GM18499 (cell line): Measurements from ENCODE around the gene MEGF10.

Experiments
- ATAC-seq: cut with Tn5 transposase; IDR thresholded peaks from one replicate; pipeline ENCODE4 v1.9.1; 2021; ENCODE audit warnings: moderate number of reproducible peaks; ENCODE audit not compliant: insufficient read depth, unreplicated experiment

MEGF10 gene

DNA sequence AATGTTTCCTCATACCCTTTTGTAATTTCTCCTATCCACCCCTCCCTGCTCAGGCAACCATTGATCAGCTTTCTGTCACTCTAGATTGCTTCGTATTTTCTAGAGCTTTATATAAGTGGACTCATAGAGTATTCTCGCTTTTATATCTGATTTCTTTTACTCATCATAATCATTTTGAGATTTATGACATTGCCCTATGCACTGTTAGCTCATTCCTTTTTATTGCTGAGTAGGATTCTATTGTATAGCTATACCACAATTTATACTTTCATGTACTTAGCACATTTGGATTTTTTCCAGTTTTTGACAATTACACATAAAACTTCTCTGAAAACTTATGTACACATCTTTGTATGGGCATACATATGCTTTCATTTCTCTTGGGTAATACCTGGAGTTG lies 68.9 kb downstream of the MEGF10 start:
- ATAC-seq, result no peak

DNA sequence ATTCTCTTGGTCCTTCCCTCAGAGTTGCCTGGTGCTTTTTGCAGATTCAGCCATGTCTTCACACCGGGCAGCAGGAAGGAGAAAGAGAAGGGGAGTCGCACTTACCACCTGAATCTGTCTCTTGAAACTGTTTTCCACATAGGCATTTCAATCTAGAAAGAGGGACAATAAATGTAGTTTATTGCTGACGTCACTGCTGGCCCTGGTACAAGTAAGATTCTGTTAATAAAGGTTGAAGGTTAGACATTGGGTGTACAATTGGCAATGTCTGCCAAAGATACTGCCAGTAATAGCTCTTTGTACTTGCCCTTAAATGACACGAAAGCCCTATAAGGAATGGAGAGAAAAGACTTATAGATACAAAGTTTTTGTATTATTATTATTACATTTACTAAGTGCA lies 72.8 kb downstream of the MEGF10 start:
- no peak for ATAC-seq

DNA sequence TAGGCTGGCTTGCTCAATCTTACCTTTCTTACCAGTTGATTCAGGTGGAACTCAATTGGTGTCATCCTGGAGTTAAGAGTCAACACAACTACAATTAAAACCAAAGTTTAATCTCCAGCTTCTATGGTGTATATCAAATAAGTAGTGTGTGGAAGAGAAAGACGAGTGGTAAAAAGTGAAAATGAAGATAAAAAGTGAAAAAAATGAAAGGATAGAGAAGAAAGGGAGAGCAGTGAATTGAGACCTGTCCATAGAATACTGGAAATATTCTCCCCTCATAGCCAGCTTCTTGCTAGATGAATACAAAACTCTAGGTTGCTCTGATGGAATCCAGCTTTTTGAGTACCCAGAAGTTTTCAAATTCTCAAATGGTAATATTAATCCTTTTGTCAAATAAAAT lies 76.4 kb downstream of the MEGF10 start:
- no peak for ATAC-seq

DNA sequence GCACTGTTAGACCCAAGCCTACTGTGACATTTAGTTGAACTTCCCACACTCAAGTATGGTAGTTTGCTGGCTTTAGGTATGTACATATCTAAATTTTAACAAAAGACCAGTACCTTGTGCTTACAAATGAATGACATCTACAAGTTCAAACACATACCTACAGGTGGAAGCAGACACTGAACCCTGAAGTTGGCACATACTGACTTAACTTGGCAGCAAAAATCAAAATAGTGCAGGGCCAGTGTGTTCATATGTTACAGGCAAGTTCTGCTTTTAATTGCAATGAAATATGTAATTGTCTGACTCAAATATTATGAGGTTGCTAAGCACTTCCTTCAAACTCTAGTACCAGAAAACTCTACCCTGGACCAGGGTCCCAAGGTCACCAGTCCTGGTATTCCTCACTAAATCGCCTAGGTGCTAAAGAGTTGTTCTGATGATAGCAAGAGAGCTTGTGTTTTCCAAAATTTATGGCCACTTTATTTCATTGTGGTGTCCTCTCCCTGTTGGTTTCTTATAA lies 77.4 kb downstream of the MEGF10 start:
- ATAC-seq, result no peak

DNA sequence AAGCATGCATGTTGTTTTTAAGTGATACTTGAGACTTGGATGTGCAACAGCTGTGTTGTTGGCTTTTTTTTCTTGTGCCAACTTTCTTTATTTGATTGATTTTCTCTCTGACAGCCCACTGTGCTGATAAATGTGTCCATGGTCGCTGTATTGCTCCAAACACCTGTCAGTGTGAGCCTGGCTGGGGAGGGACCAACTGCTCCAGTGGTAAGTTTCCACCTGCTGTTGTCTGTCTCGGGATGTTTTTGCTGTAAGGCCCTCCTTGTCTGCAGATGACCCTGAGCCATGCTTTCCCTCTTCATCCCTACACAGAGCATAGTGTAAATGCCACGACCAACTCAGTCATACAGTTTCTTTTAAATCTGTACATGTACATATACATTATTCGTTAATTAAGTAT lies 79.2 kb downstream of the MEGF10 start:
- ATAC-seq, result no peak

DNA sequence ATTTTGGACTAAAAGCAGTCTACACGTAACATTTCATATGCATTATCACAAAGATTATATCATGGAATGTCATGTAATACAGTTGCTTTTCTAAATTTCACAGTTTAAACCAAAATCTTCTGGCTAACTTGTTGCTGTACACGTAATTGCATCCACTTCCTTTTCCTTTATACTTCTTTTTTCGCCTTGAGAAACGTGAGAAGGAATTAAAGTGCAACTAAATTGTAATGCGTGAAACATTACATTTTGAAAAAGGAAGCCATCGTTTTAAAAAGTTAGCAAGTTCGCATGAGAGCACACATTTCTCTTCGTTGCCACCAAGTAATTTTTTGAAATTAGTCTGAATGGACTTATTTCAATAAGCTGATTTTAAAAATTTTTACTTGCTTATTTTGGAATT lies 80.0 kb downstream of the MEGF10 start:
- no peak for ATAC-seq

DNA sequence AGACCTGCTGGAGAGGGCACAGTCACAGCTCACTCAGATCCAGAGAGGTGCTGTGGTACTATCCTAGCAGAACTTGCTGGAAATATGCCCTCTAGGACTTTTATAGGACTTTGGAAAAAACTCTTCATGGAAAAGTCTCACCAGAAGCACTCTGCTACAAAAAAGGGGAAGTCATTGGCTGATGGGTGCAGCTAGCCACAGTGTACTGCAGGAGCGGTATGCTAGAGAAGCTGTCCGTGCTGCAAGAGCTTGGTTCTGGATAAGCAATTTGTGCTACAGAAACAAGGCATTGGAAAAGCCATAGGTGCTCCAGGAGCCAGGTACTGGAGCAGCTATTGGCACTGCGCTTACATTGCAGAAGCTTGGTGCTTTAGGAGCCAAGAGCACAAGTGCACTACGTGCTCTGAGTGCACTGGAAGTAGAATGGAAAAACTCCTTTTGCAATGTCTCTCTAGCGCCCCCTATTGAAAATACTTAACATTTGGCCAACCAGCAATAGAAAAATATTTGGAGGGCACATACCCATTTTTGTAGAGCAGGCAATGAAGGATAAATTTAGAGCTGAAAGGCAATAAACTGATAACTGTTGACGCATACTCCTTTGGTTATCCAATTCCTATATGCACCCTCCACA lies 83.4 kb downstream of the MEGF10 start:
- ATAC-seq, result no peak

DNA sequence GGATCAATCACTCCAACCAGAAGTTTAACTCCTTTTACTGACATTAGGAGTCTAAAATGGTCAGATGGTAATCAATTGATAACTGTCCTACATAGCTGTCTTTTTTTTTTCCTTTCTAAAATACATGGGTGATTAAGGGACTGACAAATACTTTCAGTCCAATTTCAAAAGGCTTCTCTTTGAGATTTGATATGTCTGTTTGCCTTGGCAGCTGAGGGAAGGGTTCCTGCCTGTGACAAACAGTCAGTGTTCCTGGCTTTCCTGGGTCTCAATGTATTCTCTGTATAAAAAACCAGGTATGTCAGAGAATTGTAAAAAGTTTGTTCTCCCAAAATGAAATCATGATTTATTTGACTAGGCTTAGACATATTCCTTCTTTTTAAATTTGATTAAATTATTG lies 84.5 kb downstream of the MEGF10 start:
- ATAC-seq, result no peak

DNA sequence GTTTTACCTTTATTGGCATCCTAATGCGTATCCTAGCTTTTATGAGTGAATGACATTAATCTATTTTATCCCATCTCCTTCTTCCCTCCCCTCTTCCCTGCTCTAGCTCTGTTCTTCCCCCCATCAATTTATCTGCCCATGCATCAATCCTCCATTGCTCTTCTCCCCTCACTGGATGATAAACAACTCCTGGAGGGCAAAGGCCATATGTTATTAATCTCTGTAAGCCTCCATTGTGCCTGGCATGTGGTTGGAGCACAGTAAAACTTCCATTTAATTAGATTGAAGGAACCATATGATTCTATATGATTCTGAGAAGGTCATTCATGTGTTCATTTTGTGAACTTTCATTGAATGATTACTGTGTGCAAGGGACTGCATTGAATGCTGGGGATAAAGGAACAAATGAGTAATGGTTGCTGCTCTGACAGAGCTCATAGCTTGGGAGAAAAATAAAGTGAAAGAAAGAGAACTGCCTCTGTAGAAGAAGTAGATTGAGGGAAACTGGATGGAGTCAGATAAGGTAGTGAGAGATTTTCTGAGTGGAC lies 85.0 kb downstream of the MEGF10 start:
- no peak for ATAC-seq

DNA sequence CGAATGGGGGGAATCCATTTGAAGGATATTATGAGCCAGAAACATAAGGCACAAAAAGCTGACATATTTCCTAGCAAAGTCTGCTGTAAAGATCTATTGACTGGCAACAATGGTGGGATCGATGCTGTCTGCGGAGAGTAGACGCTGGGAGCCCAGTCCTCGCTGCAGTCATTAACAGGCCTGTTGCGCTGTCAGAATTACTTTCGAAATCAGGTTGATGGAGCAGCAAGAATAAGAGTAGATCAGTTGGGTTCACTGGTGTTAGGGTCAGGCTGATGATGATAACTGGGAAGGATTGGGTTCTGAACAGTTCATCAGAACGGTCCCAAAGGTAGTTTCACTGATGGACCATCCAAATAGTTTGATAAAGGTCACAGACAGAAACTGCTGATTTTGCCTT lies 87.1 kb downstream of the MEGF10 start:
- no peak for ATAC-seq

DNA sequence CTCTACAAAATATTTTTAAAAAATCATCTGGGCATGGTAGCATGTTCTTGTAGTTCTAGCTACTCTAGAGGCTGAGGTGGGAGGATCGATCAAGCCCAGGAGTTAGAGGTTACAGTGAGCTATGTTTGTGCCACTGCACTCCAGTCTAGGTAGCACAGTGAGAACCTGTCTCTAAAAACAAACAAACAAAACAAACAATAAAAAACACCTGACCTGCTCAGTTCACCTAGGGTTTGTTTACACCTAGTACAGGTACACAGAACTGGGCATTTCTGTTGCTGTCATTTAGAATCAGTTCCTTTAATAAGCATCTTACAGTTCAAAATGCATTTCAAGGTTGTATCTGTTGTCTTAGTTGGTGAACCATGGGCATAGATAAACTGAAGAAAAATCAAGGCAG lies 95.3 kb downstream of the MEGF10 start:
- no peak for ATAC-seq

DNA sequence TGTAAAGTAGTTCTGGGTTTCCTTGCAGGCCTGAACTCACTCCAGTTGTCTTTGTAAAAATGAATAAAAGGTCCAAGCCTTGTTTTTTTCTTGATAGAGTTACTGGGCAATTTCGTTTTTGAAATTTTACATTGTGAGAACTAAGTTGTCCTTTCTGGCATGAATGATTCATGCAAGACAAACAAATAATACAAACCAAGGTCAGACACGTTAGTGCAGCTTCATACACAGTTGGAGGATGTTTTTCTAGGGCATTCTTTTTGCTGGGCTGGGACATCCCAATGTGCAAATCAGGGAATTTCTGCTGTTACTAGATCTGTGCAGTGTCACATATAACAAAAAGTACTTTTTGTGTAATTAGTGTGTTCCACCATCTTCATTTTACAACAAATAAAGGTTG lies 96.0 kb downstream of the MEGF10 start:
- ATAC-seq, result no peak

DNA sequence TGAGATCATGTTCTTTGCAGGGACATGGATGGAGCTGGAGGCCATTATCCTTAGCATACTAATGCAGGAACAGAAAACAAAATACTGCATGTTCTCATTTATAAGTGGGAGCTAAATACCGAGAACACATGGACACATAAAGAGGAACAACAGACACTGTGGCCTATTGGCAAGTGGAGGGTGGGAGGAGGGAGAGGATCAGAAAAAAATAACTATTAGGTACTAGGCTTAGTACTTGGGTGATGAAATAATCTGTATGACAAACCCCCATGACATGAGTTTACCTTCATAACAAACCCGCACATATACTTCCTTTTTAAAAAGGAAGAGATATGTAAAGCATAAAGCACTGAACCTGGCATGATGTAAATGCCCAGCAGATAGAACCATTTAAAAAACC lies 99.0 kb downstream of the MEGF10 start:
- ATAC-seq, result no peak

DNA sequence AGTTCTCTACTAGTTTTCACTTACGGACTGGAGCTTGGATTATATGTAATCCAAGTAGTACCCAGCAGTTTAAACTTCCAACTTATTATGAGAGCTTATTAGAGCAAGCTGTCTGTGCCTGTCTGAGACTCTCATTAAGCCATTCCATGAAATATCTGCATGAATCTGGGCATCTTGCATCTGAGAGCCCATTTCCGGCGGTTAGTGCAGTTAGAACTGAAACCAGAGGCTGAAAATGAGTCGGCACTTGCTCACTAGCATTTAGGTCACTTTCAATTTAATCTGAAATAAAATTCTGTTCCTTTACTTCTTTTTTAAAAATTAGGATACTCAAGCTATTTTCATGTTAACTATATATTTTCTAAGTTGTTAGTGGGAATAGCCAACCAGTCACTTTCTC lies 102.2 kb downstream of the MEGF10 start:
- ATAC-seq, result no peak

DNA sequence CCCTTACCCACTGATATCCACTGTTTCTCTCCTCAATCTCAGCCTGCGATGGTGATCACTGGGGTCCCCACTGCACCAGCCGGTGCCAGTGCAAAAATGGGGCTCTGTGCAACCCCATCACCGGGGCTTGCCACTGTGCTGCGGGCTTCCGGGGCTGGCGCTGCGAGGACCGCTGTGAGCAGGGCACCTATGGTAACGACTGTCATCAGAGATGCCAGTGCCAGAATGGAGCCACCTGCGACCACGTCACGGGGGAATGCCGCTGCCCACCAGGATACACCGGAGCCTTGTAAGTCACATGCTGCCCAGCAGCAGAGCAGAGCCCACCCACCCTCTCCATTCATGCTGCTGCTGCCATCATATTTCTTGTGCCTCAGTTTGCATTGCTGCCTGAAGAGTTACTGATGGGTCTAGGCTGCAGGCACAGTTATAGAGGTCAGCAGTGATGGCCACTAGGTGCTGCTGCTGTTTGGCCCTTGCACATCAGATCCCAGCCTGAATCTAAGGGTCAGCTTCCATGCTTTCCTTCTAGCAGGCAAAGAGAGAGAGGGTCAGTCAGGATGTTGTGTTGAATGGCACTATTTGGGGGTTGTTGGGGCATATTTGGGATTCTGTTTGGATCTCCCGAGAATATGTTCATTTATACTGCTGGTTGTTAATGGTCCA lies 106.0 kb downstream of the MEGF10 start:
- ATAC-seq, result no peak

DNA sequence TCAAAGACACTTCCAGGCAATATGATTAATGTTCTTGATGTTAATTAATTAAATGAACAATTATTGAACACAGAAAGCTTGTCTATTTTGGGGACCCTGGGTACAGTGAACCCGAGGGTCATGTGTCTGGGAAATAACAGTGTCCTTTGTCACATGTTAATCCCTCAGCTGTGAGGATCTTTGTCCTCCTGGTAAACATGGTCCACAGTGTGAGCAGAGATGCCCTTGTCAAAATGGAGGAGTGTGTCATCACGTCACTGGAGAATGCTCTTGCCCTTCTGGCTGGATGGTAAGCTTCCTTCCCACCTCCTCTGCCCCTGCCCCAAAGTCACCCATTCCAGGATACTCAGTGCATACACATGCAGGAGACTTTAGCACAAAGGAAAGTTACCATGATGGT lies 107.9 kb downstream of the MEGF10 start:
- no peak for ATAC-seq

DNA sequence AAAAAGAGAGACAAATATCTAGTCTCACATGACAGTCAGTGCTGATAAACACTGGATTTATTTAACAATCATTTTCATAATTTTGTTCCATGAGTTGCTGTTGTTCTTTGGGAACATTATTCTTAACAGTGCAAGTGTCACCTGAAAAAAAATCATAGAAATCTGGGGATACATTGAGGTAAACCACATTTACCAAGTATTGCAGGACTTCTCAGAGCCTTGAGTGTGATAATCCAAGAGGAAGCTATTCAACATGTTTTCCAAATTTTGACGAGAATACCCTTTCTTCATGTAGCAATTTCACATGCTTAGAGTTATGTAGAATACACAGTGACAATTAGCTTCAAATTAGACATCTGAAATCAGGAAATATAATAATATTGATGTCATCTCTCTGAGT lies 108.5 kb downstream of the MEGF10 start:
- no peak for ATAC-seq

DNA sequence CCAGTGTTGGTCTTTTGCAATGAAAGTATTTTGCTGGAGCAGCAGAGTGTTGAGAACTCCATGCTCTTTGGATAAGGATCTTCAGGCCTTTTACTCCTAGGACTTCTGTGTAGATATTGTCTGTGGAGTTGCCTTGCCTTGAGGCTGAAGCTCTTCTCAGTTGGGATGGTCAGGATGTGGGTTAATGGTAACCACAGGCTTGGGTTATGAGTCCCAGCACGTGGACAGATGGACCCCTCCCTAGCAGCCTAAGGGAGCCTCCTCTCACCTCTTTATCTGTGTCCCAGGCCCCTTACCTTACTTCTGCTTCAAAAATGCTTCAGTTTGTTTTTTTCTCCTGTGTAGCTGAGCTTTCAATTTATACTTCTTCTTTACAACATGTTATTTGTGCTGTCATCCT lies 109.9 kb downstream of the MEGF10 start:
- ATAC-seq, result no peak

DNA sequence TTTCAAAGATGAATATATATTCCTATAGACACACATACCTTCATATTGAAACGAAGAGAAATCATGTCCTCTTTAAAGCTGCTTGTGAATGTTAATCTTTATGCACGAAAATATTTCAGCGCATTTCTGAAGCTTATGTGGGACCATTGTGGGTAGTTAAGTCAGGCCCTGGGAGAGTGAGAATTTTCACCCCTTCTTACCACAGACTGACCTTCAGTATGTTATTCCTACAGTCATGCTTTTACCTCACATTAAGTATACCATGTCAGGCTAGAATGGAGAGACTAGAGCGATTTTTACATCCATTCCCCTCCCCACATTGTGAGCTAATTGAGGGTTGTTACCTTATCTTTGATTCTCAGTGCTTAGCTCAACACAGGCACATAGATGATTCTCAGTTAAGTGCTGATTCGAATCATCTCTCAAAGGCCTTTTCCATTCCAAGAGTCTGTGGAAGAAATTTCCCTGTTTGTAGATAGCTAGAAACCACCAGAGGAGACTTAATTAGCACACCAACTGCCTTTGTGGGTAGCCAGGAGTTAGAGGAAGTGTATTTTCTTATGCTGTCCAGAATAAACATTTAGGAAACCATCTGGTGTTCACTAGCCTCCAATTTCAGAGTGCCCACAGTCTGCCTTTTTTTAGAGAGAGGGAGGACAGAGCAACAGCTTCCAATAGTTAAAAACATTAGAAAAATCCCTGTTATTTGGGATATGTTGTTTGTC lies 110.5 kb downstream of the MEGF10 start:
- no peak for ATAC-seq

DNA sequence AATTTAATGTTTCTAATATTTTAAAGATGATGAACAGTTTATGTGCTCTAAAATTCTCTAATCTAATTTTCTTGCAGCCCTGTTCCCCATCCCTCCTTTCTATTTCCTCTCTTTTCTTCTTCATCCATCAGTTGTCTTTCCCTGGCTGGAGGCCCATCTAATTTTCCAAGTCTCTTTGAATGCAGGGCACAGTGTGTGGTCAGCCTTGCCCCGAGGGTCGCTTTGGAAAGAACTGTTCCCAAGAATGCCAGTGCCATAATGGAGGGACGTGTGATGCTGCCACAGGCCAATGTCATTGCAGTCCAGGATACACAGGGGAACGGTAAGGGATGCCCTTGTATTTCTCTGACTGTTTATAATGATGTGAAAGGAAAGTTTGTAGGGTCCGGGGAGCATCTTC lies 111.8 kb downstream of the MEGF10 start:
- no peak for ATAC-seq

DNA sequence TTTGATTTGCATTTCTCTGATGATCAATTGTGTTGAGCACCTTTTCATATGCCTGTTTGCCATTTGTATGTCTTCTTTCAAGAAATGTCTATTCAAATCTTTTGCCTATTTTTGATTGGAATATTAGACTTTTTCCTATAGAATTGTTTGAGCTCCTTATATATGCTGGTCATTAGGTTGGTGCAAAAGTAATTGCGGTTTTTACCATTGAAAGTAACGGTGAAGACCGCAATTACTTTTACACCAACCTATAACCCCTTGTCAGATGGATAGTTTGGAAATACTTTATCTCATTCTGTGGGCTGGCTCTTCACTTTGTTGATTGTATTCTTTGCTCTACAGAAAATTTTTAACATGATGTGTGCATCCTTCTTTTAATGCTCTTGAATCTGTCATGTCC lies 113.6 kb downstream of the MEGF10 start:
- no peak for ATAC-seq
